Astrocyte (in vitro differentiated cells and primary cell): ENCODE measurements around the gene DFFB. TPM values are rescaled to one million over a fixed set of nuclear protein-coding genes. Genes with fewer than 3 reads are reported as not detected.

Experiments used
- DNase-seq: peaks from one replicate; pipeline ENCODE4 v3.0.0-alpha.2; 2010; ENCODE audit warnings: low read depth
- FAIRE-seq: peaks from 2 replicates; lab custom pipeline; 2011; peaks lifted over from hg19 to GRCh38; lab: Jason Lieb, UNC
- H2AFZ ChIP-seq: 2 replicates; pipeline ENCODE4 v1.6.0; 2012; ENCODE audit warnings: low read depth, low read length, inconsistent platforms
- H3K27ac ChIP-seq: 2 replicates; pipeline ENCODE4 v1.5.1; 2011; ENCODE audit warnings: low read depth, low read length, inconsistent platforms
- H3K27me3 ChIP-seq: 2 replicates; pipeline ENCODE4 v1.6.0; 2011; ENCODE audit warnings: low read length, inconsistent platforms; ENCODE audit not compliant: insufficient read depth
- H3K36me3 ChIP-seq: 2 replicates; pipeline ENCODE4 v1.5.1; 2011; ENCODE audit warnings: low read length, inconsistent platforms; ENCODE audit not compliant: insufficient read depth
- H3K4me1 ChIP-seq: 2 replicates; pipeline ENCODE4 v1.5.1; 2011; ENCODE audit warnings: low read length, inconsistent platforms; ENCODE audit not compliant: insufficient read depth
- H3K4me2 ChIP-seq: 2 replicates; pipeline ENCODE4 v1.6.0; 2012; ENCODE audit warnings: low read length, inconsistent platforms
- H3K4me3 ChIP-seq: 2 replicates; pipeline ENCODE4 v1.5.1; 2011; ENCODE audit warnings: low read depth, mild to moderate bottlenecking, low read length, inconsistent platforms; ENCODE audit not compliant: insufficient read depth
- H3K79me2 ChIP-seq: 2 replicates; pipeline ENCODE4 v1.6.0; 2012; ENCODE audit warnings: mild to moderate bottlenecking, low read length, inconsistent platforms; ENCODE audit not compliant: insufficient read depth
- H3K9ac ChIP-seq: 2 replicates; pipeline ENCODE4 v1.6.0; 2012; ENCODE audit warnings: mild to moderate bottlenecking, low read length, inconsistent platforms
- H3K9me3 ChIP-seq: 2 replicates; pipeline ENCODE4 v1.5.1; 2012; ENCODE audit warnings: low read depth, mild to moderate bottlenecking, low read length, inconsistent platforms; ENCODE audit not compliant: insufficient read depth
- H4K20me1 ChIP-seq: 2 replicates; pipeline ENCODE4 v1.6.0; 2012; ENCODE audit warnings: low read length, inconsistent platforms; ENCODE audit not compliant: insufficient read depth
- H3K27ac Mint-ChIP-seq: one replicate; pipeline ENCODE4 v1.8.0; 2021; ENCODE audit warnings: mild to moderate bottlenecking, mixed read lengths; ENCODE audit not compliant: unreplicated experiment
- H3K27me3 Mint-ChIP-seq: one replicate; pipeline ENCODE4 v1.8.0; 2021; ENCODE audit warnings: low read depth, mixed read lengths; ENCODE audit not compliant: unreplicated experiment
- H3K36me3 Mint-ChIP-seq: one replicate; pipeline ENCODE4 v1.8.0; 2021; ENCODE audit warnings: low read depth, mixed read lengths; ENCODE audit not compliant: unreplicated experiment
- H3K4me1 Mint-ChIP-seq: one replicate; pipeline ENCODE4 v1.8.0; 2021; ENCODE audit warnings: low read depth, mixed read lengths; ENCODE audit not compliant: unreplicated experiment
- H3K4me3 Mint-ChIP-seq: one replicate; pipeline ENCODE4 v1.8.0; 2021; ENCODE audit warnings: mild to moderate bottlenecking, moderate library complexity, mixed read lengths; ENCODE audit not compliant: unreplicated experiment
- H3K9me3 Mint-ChIP-seq: one replicate; pipeline ENCODE4 v1.8.0; 2021; ENCODE audit warnings: mild to moderate bottlenecking, mixed read lengths; ENCODE audit not compliant: unreplicated experiment
- EZH2 ChIP-seq: IDR thresholded peaks from 2 replicates; pipeline ENCODE4 v1.6.1; 2012; ENCODE audit warnings: mild to moderate bottlenecking, low read length, inconsistent platforms; ENCODE audit not compliant: insufficient read depth
- total RNA-seq: library from RNA; stranded (reverse); gene quantifications from 2 replicates; pipeline ENCODE4 v1.2.1, GENCODE V29; 2021
- TF ChIP-seq, protein P1 (sequence below): IDR thresholded peaks from 2 replicates; pipeline ENCODE4 v1.5.1; 2011; ENCODE audit warnings: low read depth, mild to moderate bottlenecking, inconsistent platforms, low read length, moderate library complexity; ENCODE audit not compliant: insufficient read depth

DFFB gene
- total RNA-seq, 1 donor from 2014 or later = 7.4 TPM

DNA sequence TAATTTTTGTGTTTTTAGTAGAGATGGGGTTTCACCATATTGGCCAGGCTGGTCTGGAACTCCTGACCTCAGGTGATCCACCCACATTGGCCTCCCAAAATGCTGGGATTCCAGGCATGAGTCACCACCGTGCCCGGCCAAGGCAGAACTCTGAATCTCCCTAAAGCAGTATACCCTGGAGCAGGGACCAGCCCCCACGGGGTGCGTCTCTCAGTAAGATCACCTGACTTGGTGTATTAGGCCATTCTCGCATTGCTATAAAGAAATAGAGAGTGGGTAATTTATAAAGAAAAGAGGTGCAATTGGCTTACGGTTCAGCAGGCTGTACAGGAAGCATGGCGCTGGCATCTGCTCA lies 14.2 kb downstream of the DFFB start:
- Histone ChIP-seq H2AFZ (no peak overlapping the region), H3K27me3 (no peaks in the 10 kb centered on the region), H3K4me2 (no peak overlapping the region), H4K20me1 (peaks cover 5% of the 10 kb centered on the region), H3K27ac (no peak overlapping the region), H3K79me2 (no peaks in the 10 kb centered on the region), H3K4me3 (no peak overlapping the region), H3K9ac (no peak overlapping the region), H3K4me1 (no peaks in the 10 kb centered on the region), H3K9me3 (no peaks in the 10 kb centered on the region), H3K36me3 (peaks cover 3% of the 10 kb centered on the region)
- TF ChIP-seq, protein P1, sequence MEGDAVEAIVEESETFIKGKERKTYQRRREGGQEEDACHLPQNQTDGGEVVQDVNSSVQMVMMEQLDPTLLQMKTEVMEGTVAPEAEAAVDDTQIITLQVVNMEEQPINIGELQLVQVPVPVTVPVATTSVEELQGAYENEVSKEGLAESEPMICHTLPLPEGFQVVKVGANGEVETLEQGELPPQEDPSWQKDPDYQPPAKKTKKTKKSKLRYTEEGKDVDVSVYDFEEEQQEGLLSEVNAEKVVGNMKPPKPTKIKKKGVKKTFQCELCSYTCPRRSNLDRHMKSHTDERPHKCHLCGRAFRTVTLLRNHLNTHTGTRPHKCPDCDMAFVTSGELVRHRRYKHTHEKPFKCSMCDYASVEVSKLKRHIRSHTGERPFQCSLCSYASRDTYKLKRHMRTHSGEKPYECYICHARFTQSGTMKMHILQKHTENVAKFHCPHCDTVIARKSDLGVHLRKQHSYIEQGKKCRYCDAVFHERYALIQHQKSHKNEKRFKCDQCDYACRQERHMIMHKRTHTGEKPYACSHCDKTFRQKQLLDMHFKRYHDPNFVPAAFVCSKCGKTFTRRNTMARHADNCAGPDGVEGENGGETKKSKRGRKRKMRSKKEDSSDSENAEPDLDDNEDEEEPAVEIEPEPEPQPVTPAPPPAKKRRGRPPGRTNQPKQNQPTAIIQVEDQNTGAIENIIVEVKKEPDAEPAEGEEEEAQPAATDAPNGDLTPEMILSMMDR = no peak
- no peak for TF ChIP-seq EZH2
- H3K36me3 Mint-ChIP-seq = peaks cover 23% of the 10 kb centered on the region
- no peaks in the 10 kb centered on the region for H3K27me3 Mint-ChIP-seq
- H3K9me3 Mint-ChIP-seq = no peaks in the 10 kb centered on the region
- DNase-seq (no peak), FAIRE-seq (no peak)
- no peak overlapping the region for H3K4me3 Mint-ChIP-seq
- H3K4me1 Mint-ChIP-seq = no peaks in the 10 kb centered on the region
- no peak overlapping the region for H3K27ac Mint-ChIP-seq

DNA sequence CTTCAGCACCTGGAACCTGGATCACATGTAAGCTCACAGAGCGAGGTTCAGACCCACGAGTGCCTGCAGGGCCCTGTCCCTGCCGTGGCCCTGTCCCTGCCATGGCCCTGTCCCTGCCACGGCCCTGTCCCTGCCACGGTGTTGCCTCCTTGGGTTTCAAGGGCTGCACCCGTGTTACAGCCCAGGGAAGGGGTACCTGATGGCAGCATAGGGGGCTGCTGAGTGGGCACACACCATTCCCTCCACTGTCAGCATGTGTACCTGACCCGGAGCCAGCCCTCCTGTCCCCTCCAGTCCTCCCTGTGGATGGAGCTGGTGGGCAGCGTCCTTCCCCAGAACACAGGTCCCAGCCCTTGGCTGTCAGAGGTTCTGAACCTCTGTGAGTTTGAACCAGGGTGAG lies 15.3 kb downstream of the DFFB start:
- Histone ChIP-seq H3K4me2 (no peak overlapping the region), H3K27ac (no peak overlapping the region), H3K79me2 (no peaks in the 10 kb centered on the region), H3K4me3 (no peak overlapping the region), H3K9me3 (no peaks in the 10 kb centered on the region), H3K9ac (no peak overlapping the region), H3K27me3 (no peaks in the 10 kb centered on the region), H3K36me3 (peaks cover 3% of the 10 kb centered on the region), H2AFZ (no peak overlapping the region), H3K4me1 (no peaks in the 10 kb centered on the region), H4K20me1 (peaks cover 5% of the 10 kb centered on the region)
- Mint-ChIP-seq H3K4me3 (no peak overlapping the region), H3K27ac (no peak overlapping the region), H3K4me1 (no peaks in the 10 kb centered on the region), H3K9me3 (no peaks in the 10 kb centered on the region), H3K36me3 (peaks cover 24% of the 10 kb centered on the region), H3K27me3 (no peaks in the 10 kb centered on the region)
- no peak for TF ChIP-seq EZH2
- TF ChIP-seq, protein P1 = no peak
- no peak for FAIRE-seq
- DNase-seq = no peak

DNA sequence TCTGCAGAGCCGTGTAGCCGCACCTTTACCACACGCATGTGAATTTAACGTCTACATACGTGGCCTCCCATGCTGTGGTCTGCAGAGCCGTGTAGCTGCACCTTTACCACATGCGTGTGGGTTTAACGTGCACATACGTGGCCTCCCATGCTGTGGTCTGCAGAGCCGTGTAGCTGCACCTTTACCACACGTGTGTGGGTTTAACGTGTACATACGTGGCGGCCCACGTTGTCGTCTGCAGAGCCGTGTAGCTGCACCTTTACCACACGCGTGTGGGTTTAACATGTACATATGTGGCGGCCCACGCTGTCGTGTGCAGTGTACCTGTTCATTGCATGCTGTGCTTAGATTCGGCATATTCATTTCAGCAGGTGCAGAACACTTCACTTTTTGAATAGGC lies 17.5 kb downstream of the DFFB start:
- FAIRE-seq (no peak), DNase-seq (no peak)
- Mint-ChIP-seq H3K9me3 (peaks cover 11% of the 10 kb centered on the region), H3K36me3 (peaks cover 35% of the 10 kb centered on the region), H3K27me3 (no peaks in the 10 kb centered on the region), H3K27ac (no peak overlapping the region), H3K4me3 (no peak overlapping the region), H3K4me1 (no peaks in the 10 kb centered on the region)
- Histone ChIP-seq H3K4me2 (no peak overlapping the region), H3K4me1 (no peaks in the 10 kb centered on the region), H2AFZ (no peak overlapping the region), H3K4me3 (no peak overlapping the region), H3K36me3 (peaks cover 5% of the 10 kb centered on the region), H4K20me1 (no peaks in the 10 kb centered on the region), H3K27ac (no peak overlapping the region), H3K9me3 (no peaks in the 10 kb centered on the region), H3K79me2 (no peaks in the 10 kb centered on the region), H3K9ac (no peak overlapping the region), H3K27me3 (no peaks in the 10 kb centered on the region)
- no peak for TF ChIP-seq EZH2
- TF ChIP-seq, protein P1 = no peak
